ENCODE results near the gene FHDC1. TPM values are rescaled to one million over a fixed set of nuclear protein-coding genes. Genes with fewer than 3 reads are reported as not detected.
A peak's percentile ranks its signal among the peaks of the same experiment; 100 is the strongest.

The FHDC1 gene
- total RNA-seq, 2 experiments from 2014 or later, result 0.12 to 0.14 TPM

DNA sequence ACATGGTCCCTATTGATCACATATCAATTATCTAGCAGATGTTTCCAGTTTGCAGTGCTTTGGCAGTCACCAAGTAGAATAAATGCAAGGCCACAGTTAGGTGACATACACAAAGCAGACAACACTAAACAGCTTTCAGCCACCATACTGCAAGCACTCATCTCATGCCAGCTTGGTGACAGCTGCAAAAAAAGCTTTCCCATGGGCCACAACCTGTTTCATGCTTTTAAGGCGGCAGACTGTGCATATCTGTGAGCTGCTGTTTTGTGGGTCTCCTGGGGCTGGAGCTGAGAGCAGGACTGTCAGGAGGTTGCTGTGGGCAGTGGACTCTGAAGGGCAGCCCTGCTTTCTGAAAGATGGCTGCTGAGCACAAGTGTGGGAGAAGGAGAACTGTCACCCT is 82.6 kb downstream of the FHDC1 start:
- no peaks in the 10 kb centered on the region for H3K9me3 Mint-ChIP-seq (ENCODE audit: low read depth)
- peaks cover 1% of the 10 kb centered on the region for H3K27me3 Mint-ChIP-seq
- no peak overlapping the region for H3K4me3 Mint-ChIP-seq
- CTCF ChIA-PET, result no interaction called here
- no peak for ATAC-seq
- DNase-seq, result no peak
- H3K27ac Mint-ChIP-seq, result no peak overlapping the region
- no peaks in the 10 kb centered on the region for H3K36me3 Mint-ChIP-seq
- H3K4me1 Mint-ChIP-seq, result no peaks in the 10 kb centered on the region

DNA sequence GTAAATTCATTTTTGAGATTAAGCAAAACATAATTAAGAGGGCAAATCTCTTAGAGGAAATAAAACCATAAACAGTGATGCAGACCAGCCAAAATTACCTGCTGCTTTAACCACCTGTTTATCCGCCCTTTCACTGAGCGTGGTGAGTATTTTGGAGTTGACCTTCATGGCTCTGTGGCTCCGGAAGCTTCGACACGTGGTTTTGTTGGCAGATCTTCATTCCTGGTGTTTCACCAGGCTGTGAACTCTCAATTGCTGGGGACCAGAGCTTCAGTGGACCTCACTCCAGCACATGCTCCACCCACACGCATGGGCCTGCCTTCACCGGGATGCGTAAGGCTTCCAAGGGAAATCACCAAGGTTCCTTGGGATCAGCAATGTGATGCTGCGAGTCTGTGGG is 83.8 kb downstream of the FHDC1 start:
- DNase-seq (no peak), ATAC-seq (no peak)
- H3K4me1 Mint-ChIP-seq, result no peaks in the 10 kb centered on the region
- H3K4me3 Mint-ChIP-seq, result no peak overlapping the region
- no peak overlapping the region for H3K27ac Mint-ChIP-seq
- no peaks in the 10 kb centered on the region for H3K9me3 Mint-ChIP-seq (ENCODE audit: low read depth)
- H3K36me3 Mint-ChIP-seq, result no peaks in the 10 kb centered on the region
- H3K27me3 Mint-ChIP-seq, result peaks cover 2% of the 10 kb centered on the region
- CTCF ChIA-PET, result no interaction called here

DNA sequence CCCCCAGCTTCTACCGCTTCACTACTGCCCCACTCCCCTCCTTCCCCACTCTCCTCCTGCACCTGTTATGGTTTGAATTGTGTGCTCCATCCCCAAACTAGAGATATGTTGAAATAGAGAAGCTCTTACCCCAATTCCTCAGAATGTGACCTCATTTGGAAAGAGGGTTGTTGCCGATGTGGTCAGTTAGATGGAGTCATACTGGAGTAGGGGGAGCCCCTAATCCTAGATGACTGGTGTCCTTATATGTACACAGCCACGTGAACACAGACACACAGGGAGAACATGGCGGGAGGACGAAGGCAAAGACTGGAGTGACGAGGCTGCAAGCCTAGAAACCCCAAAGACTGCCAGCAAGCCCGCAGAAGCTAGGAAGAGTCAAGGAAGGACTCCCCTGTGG is 84.3 kb downstream of the FHDC1 start:
- CTCF ChIA-PET, result interaction anchor here (0.7 kb wide), 1 partner anchor 32 kb away, joined by 3 read pairs; no protein-coding TSS in a partner anchor
- no peak overlapping the region for H3K27ac Mint-ChIP-seq
- DNase-seq (no peak), ATAC-seq (no peak)
- H3K36me3 Mint-ChIP-seq, result no peaks in the 10 kb centered on the region
- no peaks in the 10 kb centered on the region for H3K9me3 Mint-ChIP-seq (ENCODE audit: low read depth)
- H3K4me1 Mint-ChIP-seq, result no peaks in the 10 kb centered on the region
- H3K27me3 Mint-ChIP-seq, result peaks cover 2% of the 10 kb centered on the region
- H3K4me3 Mint-ChIP-seq, result no peak overlapping the region

DNA sequence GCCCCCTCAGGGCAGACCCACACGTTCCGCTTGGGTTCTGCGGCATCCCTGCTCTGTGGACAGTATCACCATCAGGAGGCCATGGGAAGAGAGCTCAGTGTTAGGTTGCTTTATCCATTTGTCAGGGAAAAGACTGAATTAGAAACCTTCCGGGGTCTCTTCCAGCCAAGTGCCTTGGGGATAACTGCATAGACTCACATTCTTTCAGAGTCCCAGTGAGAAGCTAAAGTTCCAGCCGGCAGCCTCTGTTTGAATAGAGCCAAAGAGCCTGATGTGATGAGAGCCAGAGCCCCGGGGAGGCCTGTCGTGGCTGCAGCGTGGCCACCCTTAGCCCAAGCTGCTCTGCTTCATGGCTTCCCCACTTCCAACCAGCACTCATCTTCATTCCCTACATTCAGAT is 85.2 kb downstream of the FHDC1 start:
- Mint-ChIP-seq H3K9me3 (ENCODE audit: low read depth) (no peaks in the 10 kb centered on the region), H3K4me3 (no peak overlapping the region), H3K4me1 (no peaks in the 10 kb centered on the region), H3K36me3 (no peaks in the 10 kb centered on the region), H3K27me3 (peaks cover 2% of the 10 kb centered on the region), H3K27ac (no peak overlapping the region)
- ATAC-seq (no peak), DNase-seq (no peak)
- CTCF ChIA-PET, result interaction anchor here (0.7 kb wide), 1 partner anchor 31 kb away, joined by 3 read pairs; no protein-coding TSS in a partner anchor

DNA sequence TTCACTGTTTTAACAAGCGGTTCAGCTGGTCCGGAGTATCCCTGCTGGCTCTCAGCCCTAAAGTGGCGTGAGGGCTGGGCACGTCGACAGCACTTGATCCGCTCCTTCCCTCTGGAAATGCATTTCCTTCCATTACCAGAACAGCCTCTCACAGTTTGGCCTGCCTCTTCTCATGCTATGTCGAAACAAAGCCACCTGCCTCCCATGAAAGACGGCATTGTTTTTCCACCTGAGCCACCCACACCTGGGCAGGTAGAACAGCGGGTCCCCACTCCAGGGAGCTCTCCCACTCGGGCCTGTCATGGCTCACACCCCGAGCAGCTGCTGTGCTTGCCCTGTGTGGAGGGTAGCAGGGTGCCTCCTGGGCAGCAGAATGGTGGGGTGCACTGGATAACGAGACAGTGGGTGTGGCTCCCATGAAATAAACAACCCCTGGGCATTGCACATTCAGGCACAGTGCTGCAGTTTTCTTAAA is 86.2 kb downstream of the FHDC1 start:
- H3K4me3 Mint-ChIP-seq, result no peak overlapping the region
- H3K4me1 Mint-ChIP-seq, result no peaks in the 10 kb centered on the region
- no peak overlapping the region for H3K27ac Mint-ChIP-seq
- ATAC-seq (no peak), DNase-seq (no peak)
- no peaks in the 10 kb centered on the region for H3K9me3 Mint-ChIP-seq (ENCODE audit: low read depth)
- no peaks in the 10 kb centered on the region for H3K36me3 Mint-ChIP-seq
- CTCF ChIA-PET, result no interaction called here
- peaks cover 2% of the 10 kb centered on the region for H3K27me3 Mint-ChIP-seq

DNA sequence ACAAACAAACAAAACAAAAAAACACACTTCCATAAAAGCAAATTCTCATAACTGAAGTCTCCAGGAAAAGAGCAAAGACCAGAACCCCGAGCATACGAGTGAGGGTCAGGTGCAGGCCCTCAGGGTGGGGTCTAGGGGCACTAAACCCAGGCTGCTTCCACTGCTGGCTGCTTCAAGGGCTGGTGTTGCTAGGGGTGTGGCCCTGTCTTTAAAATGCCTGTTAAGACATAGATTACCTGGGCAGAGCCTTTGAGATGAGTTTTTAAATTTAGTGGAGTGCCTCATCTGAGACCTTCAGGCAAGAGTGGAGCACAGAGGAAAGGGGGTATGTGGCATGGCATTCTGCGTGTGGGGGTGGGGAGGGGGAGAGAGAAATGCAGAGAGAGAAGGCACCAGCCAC is 87.0 kb downstream of the FHDC1 start:
- H3K36me3 Mint-ChIP-seq, result no peaks in the 10 kb centered on the region
- no peak overlapping the region for H3K4me3 Mint-ChIP-seq
- no peaks in the 10 kb centered on the region for H3K4me1 Mint-ChIP-seq
- no peak for DNase-seq
- peaks cover 2% of the 10 kb centered on the region for H3K27me3 Mint-ChIP-seq
- CTCF ChIA-PET, result no interaction called here
- H3K9me3 Mint-ChIP-seq (ENCODE audit: low read depth), result no peaks in the 10 kb centered on the region
- no peak for ATAC-seq
- H3K27ac Mint-ChIP-seq, result no peak overlapping the region

DNA sequence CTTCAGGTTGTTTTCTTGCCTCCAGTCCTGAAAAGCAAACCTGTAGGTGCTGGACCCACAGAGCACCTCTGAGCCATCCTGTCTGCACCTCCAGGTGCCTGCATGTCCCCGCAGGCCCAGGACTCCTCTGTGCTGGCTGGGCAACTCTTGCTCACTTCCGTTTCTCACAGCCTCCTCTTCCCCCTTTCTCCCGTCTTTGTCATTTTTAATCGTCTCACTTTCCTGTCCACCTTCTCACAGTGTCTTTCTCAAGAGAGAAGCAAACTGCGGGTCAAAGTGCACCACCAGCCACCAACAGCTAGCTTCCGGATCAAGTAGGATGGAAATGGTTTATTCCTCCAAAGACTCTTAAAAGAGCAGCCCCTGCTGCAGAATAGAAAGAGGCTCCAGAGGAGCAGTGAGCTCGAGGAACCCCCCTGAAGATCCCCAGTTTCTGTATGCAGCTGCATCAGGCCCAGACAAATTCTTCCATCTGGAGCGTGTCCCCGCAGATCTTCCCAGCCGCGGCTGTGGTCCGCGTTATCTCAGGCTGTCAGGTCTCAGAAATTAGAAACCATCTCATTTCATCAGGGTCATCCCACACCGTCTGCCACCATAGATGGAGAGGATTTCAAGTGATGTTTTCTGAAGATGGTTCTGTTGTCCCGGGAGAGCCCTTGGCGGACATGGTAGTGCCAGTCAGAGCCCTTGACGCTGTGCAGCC is 87.7 kb downstream of the FHDC1 start:
- no peaks in the 10 kb centered on the region for H3K4me1 Mint-ChIP-seq
- no peaks in the 10 kb centered on the region for H3K9me3 Mint-ChIP-seq (ENCODE audit: low read depth)
- CTCF ChIA-PET, result no interaction called here
- H3K4me3 Mint-ChIP-seq, result no peak overlapping the region
- H3K36me3 Mint-ChIP-seq, result no peaks in the 10 kb centered on the region
- ATAC-seq (no peak), DNase-seq (no peak)
- peaks cover 2% of the 10 kb centered on the region for H3K27me3 Mint-ChIP-seq
- no peak overlapping the region for H3K27ac Mint-ChIP-seq

DNA sequence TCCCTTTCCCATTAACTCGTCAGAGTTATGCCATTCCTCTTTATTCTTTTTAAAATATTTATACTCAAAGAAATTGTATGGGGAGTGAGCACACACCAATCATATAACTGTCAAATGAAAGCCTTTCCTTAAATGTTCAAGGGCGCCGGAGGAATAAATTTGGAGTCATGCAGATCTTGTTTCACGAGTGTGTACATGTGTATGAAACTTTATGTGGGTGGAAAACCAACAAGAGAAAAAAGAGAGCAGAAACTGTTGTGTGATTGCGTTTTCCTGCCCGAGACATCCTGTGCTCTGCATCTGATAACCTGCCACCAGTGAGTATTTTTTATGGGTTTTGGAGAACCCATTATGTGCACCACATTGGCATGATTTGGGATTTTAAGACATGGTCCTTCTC is 88.3 kb downstream of the FHDC1 start:
- peaks cover 2% of the 10 kb centered on the region for H3K27me3 Mint-ChIP-seq
- no peak overlapping the region for H3K4me3 Mint-ChIP-seq
- H3K9me3 Mint-ChIP-seq (ENCODE audit: low read depth), result no peaks in the 10 kb centered on the region
- H3K36me3 Mint-ChIP-seq, result no peaks in the 10 kb centered on the region
- CTCF ChIA-PET, result no interaction called here
- DNase-seq (no peak), ATAC-seq (no peak)
- no peak overlapping the region for H3K27ac Mint-ChIP-seq
- H3K4me1 Mint-ChIP-seq, result no peaks in the 10 kb centered on the region

DNA sequence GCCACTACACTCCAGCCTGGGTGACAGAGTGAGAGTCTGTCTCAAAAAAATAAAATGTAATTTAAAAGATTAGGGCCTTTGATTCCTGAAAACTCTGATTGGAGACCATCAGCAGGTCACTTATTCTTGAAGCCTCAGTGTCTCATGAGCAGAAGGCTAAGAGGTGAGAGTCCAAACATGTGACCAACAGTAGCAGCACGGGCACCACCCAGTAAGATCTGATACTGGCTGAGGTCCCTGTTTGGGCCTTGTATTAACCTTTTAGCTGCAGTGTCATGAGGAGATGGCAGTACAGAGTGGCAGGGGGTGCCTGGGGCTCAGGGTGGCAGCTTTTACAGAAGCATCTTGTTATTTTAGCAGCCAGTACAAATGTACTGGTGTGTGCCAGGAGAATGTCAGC is 89.3 kb downstream of the FHDC1 start:
- peaks cover 2% of the 10 kb centered on the region for H3K36me3 Mint-ChIP-seq
- H3K4me3 Mint-ChIP-seq, result no peak overlapping the region
- H3K9me3 Mint-ChIP-seq (ENCODE audit: low read depth), result peaks cover 2% of the 10 kb centered on the region
- ATAC-seq (no peak), DNase-seq (peak; percentile 5)
- H3K27me3 Mint-ChIP-seq, result peaks cover 5% of the 10 kb centered on the region
- no peak overlapping the region for H3K27ac Mint-ChIP-seq
- H3K4me1 Mint-ChIP-seq, result no peaks in the 10 kb centered on the region
- CTCF ChIA-PET, result no interaction called here

DNA sequence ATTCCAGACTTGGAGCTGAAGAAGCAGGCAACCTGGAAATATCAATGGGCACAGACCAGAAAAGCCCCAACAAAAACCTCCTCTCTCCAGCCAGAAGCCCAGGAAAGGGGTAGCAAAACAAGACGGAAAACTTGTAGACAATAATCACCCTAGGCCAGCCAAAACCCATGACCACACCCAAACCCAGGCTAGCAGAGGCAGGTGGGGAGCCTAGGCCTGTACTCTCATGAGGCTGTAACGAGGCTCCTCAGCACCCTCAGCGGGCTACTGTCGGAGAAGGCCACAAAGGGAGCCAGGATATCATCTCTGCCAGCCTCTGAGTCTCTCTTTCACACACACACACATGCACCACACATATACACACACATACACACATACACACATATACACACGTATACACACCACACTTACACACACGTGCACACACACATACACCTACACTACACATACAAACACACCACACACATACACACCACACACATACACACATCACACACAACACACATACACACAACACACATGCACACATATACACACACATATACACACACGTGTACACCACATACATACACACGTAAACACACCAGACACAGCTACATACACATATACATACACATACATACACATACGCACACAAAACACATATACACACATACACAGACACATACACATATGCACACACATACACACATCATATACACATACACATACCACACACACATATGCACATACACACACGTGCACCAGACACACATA is 90.6 kb downstream of the FHDC1 start:
- H3K9me3 Mint-ChIP-seq (ENCODE audit: low read depth), result peaks cover 3% of the 10 kb centered on the region
- DNase-seq, result no peak
- ATAC-seq, result no peak
- peaks cover 2% of the 10 kb centered on the region for H3K36me3 Mint-ChIP-seq
- no peaks in the 10 kb centered on the region for H3K4me1 Mint-ChIP-seq
- H3K27me3 Mint-ChIP-seq, result peaks cover 7% of the 10 kb centered on the region
- no peak overlapping the region for H3K27ac Mint-ChIP-seq
- H3K4me3 Mint-ChIP-seq, result no peak overlapping the region
- CTCF ChIA-PET, result no interaction called here

DNA sequence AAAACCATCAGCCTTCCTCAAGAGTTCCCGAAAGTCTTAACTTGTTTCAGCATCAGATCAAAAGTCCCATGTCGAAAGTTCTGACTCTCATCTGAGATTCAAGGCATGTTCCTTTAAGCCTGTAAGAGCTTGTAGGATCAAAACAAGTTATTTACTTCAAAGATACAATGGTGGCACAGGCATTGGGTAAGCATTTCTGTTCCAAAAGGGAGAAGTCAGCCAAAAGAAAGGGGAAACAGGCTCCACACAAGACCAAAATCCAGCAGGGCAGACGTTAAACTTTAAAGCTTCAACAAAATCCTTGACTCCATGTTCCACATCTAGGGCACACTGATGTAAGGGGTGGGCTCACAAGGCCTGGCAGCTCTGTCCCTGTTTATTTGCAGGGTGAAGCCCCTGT is 91.7 kb downstream of the FHDC1 start:
- DNase-seq (no peak), ATAC-seq (no peak)
- Mint-ChIP-seq H3K4me3 (no peak overlapping the region), H3K36me3 (peaks cover 2% of the 10 kb centered on the region), H3K27me3 (peaks cover 7% of the 10 kb centered on the region), H3K27ac (no peak overlapping the region), H3K9me3 (ENCODE audit: low read depth) (peaks cover 3% of the 10 kb centered on the region), H3K4me1 (no peaks in the 10 kb centered on the region)
- CTCF ChIA-PET, result no interaction called here

DNA sequence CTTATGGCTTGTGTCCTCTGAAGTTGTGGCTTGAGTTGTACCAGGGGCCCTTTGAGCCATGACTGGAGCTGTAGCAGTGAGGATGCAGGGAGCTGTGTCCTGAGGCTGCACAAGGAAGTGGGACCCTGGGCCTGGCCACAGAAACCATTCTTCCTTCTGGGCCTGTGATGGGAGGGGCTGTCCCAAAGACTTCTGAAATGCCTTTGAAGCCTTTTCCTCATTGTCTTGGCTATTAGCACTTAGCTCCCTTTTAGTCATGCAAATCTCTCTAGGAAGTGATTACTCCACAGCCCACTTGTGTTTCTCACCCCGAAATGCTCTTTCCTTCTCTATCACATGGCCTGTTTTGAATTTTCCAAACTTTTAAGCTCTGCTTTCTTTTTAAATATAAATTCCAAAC is 92.4 kb downstream of the FHDC1 start:
- Mint-ChIP-seq H3K4me3 (no peak overlapping the region), H3K27me3 (peaks cover 7% of the 10 kb centered on the region), H3K36me3 (peaks cover 2% of the 10 kb centered on the region), H3K27ac (no peak overlapping the region), H3K4me1 (no peaks in the 10 kb centered on the region), H3K9me3 (ENCODE audit: low read depth) (peaks cover 3% of the 10 kb centered on the region)
- ATAC-seq (no peak), DNase-seq (no peak)
- CTCF ChIA-PET, result no interaction called here
